Fibroblast of lung (primary cell): ENCODE results near the gene HYCC1. TPM values are rescaled to one million over a fixed set of nuclear protein-coding genes. Genes with fewer than 3 reads are reported as not detected.

ENCODE experiments used
- DNase-seq, 2 donors: peaks; one replicate each; pipeline versions ENCODE4 v3.0.0 to v3.0.0-alpha.2; 2010; ENCODE audit warnings: low read depth in 2 of 2
- H2AFZ ChIP-seq: 2 replicates; pipeline ENCODE4 v1.5.1; 2012; ENCODE audit warnings: low read length, control low read depth, inconsistent platforms
- H3K27ac ChIP-seq: 2 replicates; pipeline ENCODE4 v1.5.1; 2011; ENCODE audit warnings: low read length, control low read depth; ENCODE audit not compliant: insufficient read depth
- H3K27me3 ChIP-seq: 2 replicates; pipeline ENCODE4 v1.5.1; 2011; ENCODE audit warnings: mild to moderate bottlenecking, low read length; ENCODE audit not compliant: control insufficient read depth, insufficient read depth
- H3K36me3 ChIP-seq: 2 replicates; pipeline ENCODE4 v1.5.1; 2011; ENCODE audit warnings: low read length; ENCODE audit not compliant: control insufficient read depth, insufficient read depth
- H3K4me1 ChIP-seq: 2 replicates; pipeline ENCODE4 v1.5.1; 2011; ENCODE audit warnings: low read length; ENCODE audit not compliant: control insufficient read depth, insufficient read depth; ENCODE audit errors: extremely low read depth
- H3K4me2 ChIP-seq: 2 replicates; pipeline ENCODE4 v1.5.1; 2011; ENCODE audit warnings: low read length, control low read depth; ENCODE audit not compliant: insufficient read depth; ENCODE audit errors: extremely low read depth
- H3K4me3 ChIP-seq, 4 experiments: fragments of 200-600 bp in 1 of 4; sonication (generic) in 1 of 4; replicated peaks in 1 of 4; 2 replicates each; pipeline ENCODE4 v1.5.1; 2011 to 2016; ENCODE audit warnings: low read length in 4 of 4, low read depth in 3 of 4, mild to moderate bottlenecking in 3 of 4, control low read depth in 2 of 4, inconsistent platforms in 1 of 4, mixed read lengths in 1 of 4; ENCODE audit not compliant: insufficient read depth in 1 of 4; ENCODE audit errors: control extremely low read depth in 1 of 4
- H3K79me2 ChIP-seq: 2 replicates; pipeline ENCODE4 v1.5.1; 2012; ENCODE audit warnings: mild to moderate bottlenecking, low read length, inconsistent platforms; ENCODE audit not compliant: control insufficient read depth, insufficient read depth
- H3K9ac ChIP-seq: 2 replicates; pipeline ENCODE4 v1.5.1; 2011; ENCODE audit warnings: mild to moderate bottlenecking, low read length, control low read depth; ENCODE audit not compliant: insufficient read depth
- H3K9me3 ChIP-seq: 2 replicates; pipeline ENCODE4 v1.5.1; 2012; ENCODE audit warnings: low read depth, low read length; ENCODE audit not compliant: control insufficient read depth, insufficient read depth
- H4K20me1 ChIP-seq: 2 replicates; pipeline ENCODE4 v1.5.1; 2011; ENCODE audit warnings: low read length; ENCODE audit not compliant: control insufficient read depth, insufficient read depth; ENCODE audit errors: extremely low read depth
- CTCF ChIP-seq, 2 donors: IDR thresholded peaks in 1 of 2; conservative IDR thresholded peaks in 1 of 2; 1 replicate in 1 of 2; 2 replicates in 1 of 2; pipeline ENCODE4 v1.5.1; 2011 to 2012; ENCODE audit warnings: low read length in 2 of 2, control low read depth in 1 of 2, inconsistent platforms in 1 of 2, low read depth in 1 of 2, mild to moderate bottlenecking in 1 of 2
- EZH2 ChIP-seq: IDR thresholded peaks from 2 replicates; pipeline ENCODE4 v1.5.1; 2012; ENCODE audit warnings: low read length, control low read depth, mild to moderate bottlenecking; ENCODE audit errors: missing control alignments
- polyA plus RNA-seq, 2 donors: library from polyadenylated mRNA; depleted of rRNA in 1 of 2; stranded (reverse) in 1 of 2; unstranded in 1 of 2; fragments of >200 nt; gene quantifications; 2 replicates each; pipeline ENCODE4 v1.2.1, GENCODE V29; 2011 to 2012; ENCODE audit warnings: missing spikeins in 1 of 2
- total RNA-seq: library from RNA; depleted of rRNA; stranded (reverse); fragments of >200 nt; gene quantifications from 2 replicates; pipeline ENCODE4 v1.2.1, GENCODE V29; 2014

HYCC1 gene
- total and polyA plus RNA-seq, 2 donors (not counting 1 experiment from before 2014, with no cell fraction given), result 197 to 211 TPM

DNA sequence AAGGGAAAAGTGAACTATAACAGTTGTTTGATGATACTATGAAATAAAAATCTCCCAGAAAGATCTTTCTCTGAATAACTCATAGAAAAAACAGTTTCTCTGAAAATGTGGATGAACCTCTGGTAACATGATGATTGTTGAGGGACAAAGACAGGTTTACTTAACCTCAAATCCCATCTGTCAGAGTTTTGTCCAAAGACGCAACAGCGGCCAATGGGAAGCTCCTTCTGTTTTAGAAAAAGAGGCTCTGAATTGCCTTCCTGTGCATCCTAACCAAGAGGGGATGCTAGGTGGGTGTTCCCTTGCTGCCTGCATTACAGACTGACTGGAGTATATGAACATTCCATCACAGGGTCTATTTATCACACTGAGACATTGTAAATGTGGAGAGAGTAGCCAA, 8.9 kb upstream of the HYCC1 start:
- Histone ChIP-seq H3K9me3 (no peaks in the 10 kb centered on the region), H3K79me2 (no peaks in the 10 kb centered on the region), H3K4me2 (peak overlapping the region; percentile 49), H3K4me1 (peaks cover 18% of the 10 kb centered on the region), H3K27ac (peak overlapping the region; percentile 97), H3K27me3 (no peaks in the 10 kb centered on the region), H3K36me3 (no peaks in the 10 kb centered on the region), H3K9ac (no peak overlapping the region), H2AFZ (no peak overlapping the region), H4K20me1 (no peaks in the 10 kb centered on the region), H3K4me3 (no peak overlapping the region)
- DNase-seq, result no peak
- no peak for TF ChIP-seq CTCF (conservative IDR thresholded peaks at IDR 0.05 in 1 of 2, IDR thresholded peaks at IDR 0.05 in 1 of 2; ENCODE audit: low read depth in 1 of 2, low read length in 2 of 2)
- TF ChIP-seq EZH2, result no peak

- H3K4me3 ChIP-seq, result peak overlapping the region in 2 of 4 experiments; percentile 16 to 25
- TF ChIP-seq EZH2 (no peak), CTCF (conservative IDR thresholded peaks at IDR 0.05 in 1 of 2, IDR thresholded peaks at IDR 0.05 in 1 of 2; ENCODE audit: low read depth in 1 of 2, low read length in 2 of 2) (no peak)
- no peaks in the 10 kb centered on the region for H3K27me3 ChIP-seq
- H3K4me1 ChIP-seq, result peaks cover 18% of the 10 kb centered on the region
- H3K9me3 ChIP-seq, result no peaks in the 10 kb centered on the region
- peak overlapping the region; percentile 97 for H3K27ac ChIP-seq
- DNase-seq, result peak; percentile 96 to 97
- H3K4me2 ChIP-seq, result peak overlapping the region; percentile 49
- no peak overlapping the region for H2AFZ ChIP-seq
- H4K20me1 ChIP-seq, result no peaks in the 10 kb centered on the region
- no peaks in the 10 kb centered on the region for H3K36me3 ChIP-seq
- H3K9ac ChIP-seq, result no peak overlapping the region
- H3K79me2 ChIP-seq, result no peaks in the 10 kb centered on the region
Measured at GRCh38 chr7:23022258-23022769, 8.4 kb upstream of the HYCC1 start.

GRCh38 chr7:23021596-23021995, 7.7 kb upstream of the HYCC1 start:
- Histone ChIP-seq H2AFZ (no peak overlapping the region), H3K27ac (peak overlapping the region; percentile 97), H4K20me1 (no peaks in the 10 kb centered on the region), H3K4me1 (peaks cover 18% of the 10 kb centered on the region), H3K9ac (no peak overlapping the region), H3K79me2 (no peaks in the 10 kb centered on the region), H3K9me3 (no peaks in the 10 kb centered on the region), H3K36me3 (no peaks in the 10 kb centered on the region), H3K27me3 (no peaks in the 10 kb centered on the region), H3K4me3 (no peak overlapping the region), H3K4me2 (peak overlapping the region; percentile 51)
- DNase-seq, result no peak
- TF ChIP-seq CTCF (conservative IDR thresholded peaks at IDR 0.05 in 1 of 2, IDR thresholded peaks at IDR 0.05 in 1 of 2; ENCODE audit: low read depth in 1 of 2, low read length in 2 of 2) (no peak), EZH2 (no peak)
